Amygdala (tissue), 56 donors: ENCODE results near the gene SEC16B.

Experiments
- DNase-seq, 56 donors: peaks; one replicate each; lab custom pipeline; 2025; lab: John Stamatoyannopoulos, UW

The SEC16B gene, protein sequence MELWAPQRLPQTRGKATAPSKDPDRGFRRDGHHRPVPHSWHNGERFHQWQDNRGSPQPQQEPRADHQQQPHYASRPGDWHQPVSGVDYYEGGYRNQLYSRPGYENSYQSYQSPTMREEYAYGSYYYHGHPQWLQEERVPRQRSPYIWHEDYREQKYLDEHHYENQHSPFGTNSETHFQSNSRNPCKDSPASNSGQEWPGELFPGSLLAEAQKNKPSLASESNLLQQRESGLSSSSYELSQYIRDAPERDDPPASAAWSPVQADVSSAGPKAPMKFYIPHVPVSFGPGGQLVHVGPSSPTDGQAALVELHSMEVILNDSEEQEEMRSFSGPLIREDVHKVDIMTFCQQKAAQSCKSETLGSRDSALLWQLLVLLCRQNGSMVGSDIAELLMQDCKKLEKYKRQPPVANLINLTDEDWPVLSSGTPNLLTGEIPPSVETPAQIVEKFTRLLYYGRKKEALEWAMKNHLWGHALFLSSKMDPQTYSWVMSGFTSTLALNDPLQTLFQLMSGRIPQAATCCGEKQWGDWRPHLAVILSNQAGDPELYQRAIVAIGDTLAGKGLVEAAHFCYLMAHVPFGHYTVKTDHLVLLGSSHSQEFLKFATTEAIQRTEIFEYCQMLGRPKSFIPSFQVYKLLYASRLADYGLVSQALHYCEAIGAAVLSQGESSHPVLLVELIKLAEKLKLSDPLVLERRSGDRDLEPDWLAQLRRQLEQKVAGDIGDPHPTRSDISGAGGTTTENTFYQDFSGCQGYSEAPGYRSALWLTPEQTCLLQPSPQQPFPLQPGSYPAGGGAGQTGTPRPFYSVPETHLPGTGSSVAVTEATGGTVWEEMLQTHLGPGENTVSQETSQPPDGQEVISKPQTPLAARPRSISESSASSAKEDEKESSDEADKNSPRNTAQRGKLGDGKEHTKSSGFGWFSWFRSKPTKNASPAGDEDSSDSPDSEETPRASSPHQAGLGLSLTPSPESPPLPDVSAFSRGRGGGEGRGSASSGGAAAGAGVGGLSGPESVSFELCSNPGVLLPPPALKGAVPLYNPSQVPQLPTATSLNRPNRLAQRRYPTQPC

DNA sequence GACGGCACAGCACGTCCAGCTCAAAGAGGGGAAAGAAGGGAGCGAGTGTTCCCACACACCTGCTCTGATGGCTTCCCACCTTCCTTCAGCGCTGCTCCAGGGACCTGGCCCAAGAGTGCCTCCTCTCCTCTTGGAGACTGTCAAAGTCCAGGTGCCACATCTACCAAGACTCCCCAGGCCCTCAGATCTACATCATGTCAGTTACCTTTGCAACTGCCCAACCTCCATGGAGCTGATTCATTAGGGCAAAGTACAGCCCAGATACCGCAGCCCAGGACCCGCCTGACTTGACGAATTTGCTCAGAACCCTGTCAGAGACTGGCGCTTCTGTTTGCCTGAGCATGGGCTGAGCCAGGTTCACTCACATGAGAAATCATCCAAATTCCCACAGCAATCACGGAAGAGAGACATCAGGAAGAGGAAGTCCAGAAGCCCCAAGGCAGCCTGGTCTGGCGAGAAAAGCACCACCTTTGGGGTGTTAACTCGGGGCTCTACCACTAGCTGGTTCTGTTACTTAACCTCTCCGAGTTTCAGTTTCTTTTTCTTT lies at the start of gene SEC16B:
TSS of gene SEC16B (minus strand) at position 234 of the 547 bp plus-strand sequence. CDS start 2,077 bp downstream, outside the sequence.
- DNase-seq = no peak

DNA sequence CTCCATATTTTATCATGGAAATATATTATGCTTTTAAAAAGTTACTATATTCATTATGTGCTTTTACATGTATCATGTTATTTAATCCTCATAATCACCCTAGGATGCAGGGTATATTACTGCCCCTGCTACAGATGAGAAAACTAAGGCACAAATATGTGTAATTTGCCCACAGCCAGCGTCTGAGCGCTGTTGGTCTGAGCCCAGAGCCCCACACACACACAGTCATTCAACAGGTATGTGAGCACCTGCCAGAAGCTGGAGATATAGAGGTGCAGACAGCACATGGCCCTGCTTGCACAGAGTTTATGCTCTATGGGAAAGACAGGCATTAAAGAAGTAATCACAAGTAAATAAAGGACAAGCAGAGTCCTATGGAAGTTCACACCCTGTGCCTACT lies 49.8 kb upstream of the SEC16B start:
- no peak for DNase-seq

DNA sequence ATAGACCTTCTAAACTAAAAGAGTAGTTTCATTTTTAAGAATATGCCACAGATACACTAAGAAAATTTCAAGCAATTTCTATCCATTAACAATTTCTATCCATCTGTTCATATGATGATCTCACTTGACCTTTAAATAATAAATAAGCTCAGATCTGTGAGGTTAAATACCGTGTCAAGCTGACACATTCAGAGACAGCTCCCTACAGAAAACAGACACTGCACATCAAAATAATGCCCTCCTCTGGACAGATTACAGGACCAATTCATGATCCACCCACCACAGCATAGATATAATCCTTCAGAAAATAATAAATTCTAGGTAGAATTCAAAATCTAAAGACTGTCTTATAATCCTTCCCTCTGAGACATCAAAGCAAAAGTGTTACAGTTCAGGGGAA lies 49.4 kb upstream of the SEC16B start:
- no peak for DNase-seq

DNA sequence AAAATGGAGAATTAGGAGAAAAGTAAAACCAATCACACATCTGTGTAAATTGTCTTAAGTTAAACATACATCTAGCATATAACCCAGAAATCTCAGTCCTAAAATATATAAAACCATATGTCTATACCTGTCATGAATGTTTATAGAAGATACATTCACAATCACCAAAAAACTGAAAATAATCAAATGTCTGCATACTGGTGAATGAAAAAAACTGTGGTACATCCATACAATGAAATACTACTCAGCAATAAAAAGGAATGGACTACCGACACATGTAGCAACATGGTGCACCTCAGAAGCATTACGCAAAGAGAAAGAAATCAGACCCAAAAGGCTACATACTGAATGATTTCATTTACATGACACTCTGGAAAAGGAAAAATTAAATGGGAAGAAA lies 47.7 kb upstream of the SEC16B start:
- DNase-seq = no peak

DNA sequence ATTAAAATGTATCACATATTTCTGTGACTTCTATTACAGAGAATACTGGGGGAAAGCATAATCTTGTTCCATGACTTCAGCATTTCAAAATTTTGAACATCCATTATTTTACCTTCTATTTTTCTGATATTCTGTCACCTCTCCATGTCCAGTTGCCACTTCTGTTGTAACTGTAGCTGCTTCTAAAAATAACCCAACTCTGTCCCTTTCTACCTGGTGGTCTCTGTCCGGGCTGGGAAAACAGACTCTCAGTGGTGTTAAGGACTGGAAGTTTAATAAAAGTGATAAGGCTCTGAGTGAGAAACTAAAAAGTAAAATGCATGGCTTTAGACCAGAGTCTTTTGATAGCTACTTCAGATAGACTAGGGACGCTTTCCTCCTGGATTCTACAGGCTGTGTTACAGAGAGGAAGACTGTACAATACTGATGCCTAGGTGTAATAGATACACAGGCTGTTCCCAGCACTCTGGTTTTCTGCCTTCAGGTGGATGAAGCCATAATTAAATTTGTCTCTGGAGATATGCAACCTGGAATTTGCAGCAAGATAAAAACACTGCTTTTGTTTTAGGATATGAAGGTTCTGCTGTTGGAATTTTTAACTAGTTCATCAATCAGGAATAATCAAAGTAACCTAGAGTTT lies 42.1 kb upstream of the SEC16B start:
- DNase-seq = no peak

DNA sequence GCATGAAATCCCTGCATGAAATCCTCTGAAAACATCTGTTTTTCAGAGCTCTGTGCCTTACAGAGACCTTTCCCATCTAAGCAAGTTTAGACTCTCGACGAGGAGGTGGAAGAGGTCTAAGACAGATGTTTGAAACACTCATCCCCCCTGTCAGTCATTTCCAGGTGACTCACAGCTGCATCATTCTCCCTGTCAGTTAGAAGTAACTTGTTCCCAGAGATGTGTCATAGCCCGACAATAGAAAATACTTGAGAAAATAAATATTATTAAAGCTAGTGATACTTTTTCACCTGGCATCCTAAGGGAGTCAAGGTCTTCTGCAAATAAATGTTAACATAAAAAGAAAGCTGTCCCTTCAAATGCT lies 41.6 kb upstream of the SEC16B start:
- no peak for DNase-seq

DNA sequence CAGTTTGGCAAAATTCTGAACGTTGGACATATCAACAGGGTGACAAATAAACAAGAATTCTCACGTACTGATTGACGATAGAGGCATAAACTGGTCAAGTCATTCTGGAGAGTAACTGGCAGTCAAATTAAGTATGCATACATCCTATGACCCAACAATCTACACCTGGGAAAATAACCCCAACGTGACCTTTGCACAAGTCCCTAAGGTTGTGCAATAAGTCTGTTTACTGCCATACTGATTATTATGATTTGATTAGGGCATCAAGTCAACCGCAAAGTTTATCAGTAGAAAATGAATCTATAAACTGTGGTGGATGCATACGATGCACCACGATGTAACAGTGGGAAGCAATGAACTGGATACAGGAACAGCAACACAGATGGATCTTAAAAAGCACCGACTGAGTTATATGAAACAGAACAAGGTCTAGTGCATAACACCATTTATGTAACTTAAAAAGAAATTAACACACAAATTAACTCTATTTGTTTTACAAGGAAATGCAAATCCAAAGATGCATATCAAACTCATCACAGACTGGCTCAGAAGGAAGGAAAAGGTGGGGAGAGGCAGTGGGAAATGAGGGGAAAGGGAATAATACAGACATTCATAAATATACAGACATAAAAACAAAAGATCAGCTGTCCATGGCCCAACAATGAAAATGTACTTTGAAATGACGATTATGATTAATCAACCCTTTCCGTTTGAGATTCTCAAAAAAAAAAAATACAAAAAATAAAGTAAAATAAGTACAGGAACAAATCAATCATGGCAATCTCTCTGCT lies 41.0 kb upstream of the SEC16B start:
- DNase-seq = no peak

DNA sequence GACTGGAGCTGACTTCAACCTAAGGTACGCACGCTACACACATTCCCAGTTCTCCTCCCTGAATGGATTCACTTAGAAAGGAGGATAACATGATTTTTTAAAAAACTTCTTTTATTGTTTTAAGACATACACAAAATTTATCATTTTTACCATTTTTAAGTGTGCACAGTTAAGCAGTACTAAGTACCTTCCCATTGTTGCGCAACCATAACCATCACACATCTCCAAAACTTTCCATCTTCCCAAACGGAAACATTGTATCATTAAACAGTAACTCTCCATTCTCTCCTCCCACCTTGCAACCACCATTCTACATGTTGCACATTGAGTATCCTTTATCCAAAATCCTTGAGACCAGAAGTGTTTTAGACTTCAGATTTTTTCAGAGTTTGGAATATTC lies 36.2 kb upstream of the SEC16B start:
- DNase-seq = no peak

DNA sequence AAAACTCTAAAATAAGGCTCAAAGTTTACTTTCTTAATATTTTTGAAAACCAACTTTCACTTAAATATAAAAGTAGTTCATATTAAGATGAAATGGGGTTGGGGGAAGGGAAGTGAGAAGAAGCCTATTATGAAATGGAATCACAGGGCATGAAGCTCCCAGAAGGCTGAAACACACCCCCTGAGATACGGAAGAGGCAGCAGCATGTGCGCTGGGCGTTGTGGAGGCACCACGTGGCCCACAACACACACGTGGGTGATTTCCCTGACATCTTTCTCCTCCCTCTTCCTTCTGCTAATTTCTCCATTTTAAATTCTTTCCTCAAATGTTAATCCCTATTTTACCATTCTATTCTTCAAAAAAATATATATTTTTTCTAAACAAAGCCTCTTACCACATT lies 35.6 kb upstream of the SEC16B start:
- no peak for DNase-seq

DNA sequence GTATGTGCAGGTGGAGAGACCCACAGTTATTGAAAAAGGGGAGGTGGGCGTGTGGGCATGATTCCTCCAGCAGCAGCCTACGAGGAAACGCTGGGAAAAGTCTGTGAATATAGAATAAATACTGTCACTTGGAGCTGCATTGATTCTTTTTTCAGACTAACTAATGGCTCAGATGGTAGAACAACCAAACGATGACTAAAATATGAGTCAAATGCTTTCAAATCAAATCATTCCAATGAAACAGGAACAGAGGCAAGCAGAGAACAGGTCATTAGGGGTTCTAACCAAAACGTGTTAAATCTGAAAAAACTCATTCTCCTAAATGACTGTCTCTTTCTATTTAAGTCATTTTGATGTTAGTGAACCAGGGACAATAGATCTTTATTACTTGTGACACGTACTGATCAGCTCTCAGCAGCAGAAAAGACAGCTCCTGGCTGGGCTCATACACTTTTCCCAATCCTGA lies 35.1 kb upstream of the SEC16B start:
- DNase-seq = peak in 1 of 56 donors; percentile 3

DNA sequence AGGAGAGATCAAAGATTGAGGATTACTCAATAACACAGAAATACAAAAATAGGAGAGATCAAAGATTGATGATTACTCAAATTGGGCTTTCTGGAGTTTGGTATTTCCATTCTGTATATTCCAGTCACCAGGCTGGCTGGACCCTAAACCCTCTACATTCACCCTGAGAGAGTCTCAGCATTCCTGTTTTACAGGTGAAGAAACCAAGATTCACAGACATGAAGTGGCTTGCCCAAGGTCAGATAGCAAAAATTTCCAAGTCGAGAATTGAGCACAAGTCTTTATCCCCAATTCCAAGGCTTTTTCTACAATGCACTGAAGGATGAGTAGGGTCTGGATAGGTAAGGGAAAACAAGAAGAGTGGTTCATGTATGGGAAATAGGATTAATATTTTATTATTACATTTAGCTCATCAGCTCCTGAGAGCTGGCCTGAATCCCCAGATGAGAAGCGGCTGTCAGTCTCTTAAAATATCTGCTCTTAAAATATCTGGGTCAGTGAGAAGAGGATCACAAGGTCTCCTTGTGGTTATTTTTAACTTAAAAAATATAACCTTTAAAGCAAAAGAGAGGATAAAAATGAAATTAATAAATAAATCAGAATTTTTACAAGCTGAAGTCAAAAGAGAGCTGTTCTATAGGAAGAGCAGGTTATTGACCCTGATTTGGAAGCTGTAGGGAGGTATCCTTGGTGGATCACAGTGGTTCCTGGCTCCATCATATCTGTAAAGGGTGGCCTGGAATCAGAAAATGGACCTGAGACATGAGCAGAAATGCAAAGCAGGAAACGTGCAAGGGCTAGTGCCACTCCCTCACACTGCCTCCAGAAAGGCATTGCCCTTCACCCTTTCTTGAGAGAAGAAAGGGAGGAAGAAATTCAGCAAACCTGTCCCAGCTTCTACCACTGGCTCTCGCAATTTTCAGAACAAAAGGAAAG lies 29.1 kb upstream of the SEC16B start:
- no peak for DNase-seq

DNA sequence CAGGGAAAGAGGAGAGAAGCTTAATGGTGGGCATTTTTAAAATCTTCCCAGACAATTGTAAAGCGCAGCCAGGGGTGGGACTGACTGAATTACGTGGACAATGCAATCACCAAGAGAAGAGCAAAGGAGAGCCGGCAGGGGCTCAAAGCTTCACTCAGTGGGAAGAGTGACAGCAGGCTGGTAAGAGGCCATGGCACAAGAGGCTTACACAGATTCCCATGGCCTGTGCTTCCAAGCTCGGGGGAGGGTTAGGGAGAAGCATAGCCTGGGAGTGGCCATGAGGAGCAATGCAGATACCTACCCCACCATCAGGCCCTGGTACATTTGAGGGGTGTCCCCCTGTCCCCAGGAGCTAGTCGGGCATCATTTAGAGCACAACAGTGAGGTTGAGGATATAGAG lies 27.1 kb upstream of the SEC16B start:
- DNase-seq = no peak

DNA sequence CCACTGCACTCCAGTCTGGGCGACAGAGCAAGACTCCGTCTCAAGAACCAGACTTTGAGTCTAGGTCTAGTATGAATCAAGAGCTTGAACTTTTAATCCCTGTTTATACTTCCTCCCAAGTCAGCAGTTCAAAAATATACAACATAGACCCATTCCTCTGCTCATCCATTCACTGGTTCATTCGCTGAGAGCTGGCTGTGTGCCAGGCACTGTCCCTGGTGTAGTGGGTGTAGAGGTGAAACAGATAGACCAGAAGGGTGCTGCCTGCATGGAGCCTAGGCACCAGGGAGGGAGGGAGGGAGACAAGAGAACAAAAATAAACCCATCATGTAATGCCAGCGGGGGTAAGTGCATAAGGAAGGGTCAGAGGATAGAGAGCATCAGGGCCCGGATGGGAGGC lies 25.5 kb upstream of the SEC16B start:
- no peak for DNase-seq

DNA sequence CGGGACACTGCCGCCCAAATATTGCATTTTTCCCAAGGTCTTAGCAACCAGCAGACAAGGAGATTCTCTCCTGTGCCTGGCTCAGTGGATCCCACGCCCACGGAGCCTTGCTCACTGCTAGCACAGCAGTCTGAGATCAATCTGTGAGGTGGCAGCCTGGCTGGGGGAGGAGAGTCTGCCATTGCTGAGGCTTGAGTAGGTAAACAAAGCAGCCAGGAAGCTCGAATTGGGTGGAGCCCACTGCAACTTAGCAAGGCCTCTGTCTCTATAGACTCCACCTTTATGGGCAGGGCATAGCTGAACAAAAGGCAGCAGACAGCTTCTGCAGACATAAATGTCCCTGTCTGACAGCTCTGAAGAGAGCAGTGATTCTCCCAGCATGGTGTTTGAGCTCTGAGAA lies 16.4 kb upstream of the SEC16B start:
- peak in 24 of 56 donors; percentile 1 to 65 (median 22) for DNase-seq

DNA sequence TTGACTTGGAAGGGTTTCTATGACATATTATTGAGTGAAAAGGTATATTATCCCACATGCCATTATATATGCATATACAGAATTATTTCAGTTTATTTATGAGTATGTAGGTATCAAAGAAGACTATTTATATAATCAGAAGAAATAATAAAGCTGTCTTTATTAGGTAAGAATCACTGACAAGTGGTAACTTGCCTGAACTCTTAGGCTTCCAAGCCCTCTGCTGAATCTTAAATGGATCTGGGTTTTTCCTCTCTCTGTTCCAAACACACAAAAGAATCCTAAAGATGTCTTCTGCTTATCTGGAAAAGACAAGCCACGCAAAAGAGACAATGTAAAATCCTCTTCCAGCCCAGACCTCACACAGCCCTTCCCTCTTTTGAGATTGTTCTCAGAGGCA lies 14.9 kb upstream of the SEC16B start:
- DNase-seq = no peak

DNA sequence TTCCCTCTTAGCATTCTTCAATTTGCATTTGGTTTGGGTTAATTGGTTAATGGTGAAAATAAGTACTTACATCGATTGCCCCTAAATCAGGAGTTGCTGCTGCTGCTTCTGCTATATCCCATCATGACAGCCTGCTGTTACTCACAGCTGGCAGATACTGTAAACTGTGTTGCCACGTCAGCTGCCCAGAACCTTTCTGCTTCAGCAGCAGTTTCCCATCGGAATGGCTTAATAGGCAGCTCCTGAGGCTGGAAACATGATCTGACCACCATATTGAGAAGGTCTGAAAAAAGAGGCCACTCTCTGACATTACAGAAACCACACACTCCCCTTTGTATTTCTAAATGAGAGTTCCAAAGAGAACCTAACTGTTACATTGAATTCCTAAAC lies 14.3 kb upstream of the SEC16B start:
- peak in 38 of 56 donors; percentile 4 to 76 (median 26) for DNase-seq

DNA sequence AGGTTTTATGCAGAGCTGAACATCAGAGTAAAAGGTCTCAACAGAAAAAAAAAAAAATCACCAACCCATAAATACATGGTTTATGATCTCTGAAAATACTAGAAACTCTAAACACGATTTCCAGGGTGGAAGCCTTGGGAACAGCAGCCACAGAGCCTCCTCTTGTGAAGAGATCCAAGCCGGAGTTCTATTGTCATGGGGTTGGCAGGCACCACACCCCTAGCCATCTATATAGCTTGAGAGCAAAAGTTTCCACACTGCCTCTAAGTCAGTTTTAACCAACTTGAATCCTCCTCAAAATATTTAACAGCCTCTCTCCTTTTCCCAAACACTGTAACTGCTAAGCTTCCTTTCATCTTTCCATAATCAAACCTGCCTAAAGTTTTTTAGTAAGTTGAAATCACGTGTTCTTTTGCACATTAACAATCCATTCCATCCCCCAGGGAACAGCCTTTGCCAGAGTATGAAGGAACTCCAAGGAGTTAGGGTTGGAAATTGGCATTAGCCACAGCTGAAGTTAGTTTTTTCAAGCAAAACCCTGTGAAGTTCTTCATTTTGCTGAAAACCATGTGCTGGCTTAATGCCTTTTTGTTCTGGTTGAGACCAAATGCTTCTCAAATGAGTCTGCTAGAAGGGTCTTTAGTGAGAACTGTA lies 13.8 kb upstream of the SEC16B start:
- DNase-seq = no peak

DNA sequence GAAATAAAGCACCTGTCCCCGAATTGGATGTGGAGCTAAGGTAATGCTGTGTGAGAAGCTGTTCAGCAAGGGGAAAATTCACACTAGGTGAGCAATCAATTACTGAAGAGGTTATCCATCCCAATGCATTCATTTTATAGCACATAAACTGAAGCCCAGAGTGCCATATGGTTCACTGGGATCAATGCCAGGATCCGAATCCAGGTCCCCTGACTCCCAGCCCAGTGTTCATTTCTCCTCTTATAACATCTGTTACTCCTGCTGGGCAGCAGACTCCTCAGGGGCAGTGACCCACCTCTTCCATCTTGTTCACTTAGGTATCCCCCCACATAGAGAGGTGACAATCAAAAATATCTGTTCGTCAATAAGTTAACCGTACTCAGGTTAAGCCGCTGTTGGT lies 13.2 kb upstream of the SEC16B start:
- no peak for DNase-seq
